HepG2 (cell line): Measurements from ENCODE around the gene CAB39. TPM values are rescaled to one million over a fixed set of nuclear protein-coding genes. Genes with fewer than 3 reads are reported as not detected.

ENCODE experiments used
- ADNP ChIP-seq: sonication (generic); formaldehyde crosslinking; IDR thresholded peaks from 2 replicates; pipeline ENCODE4 v1.4.0; 2020; ENCODE audit warnings: missing genetic modification reagents
- BCLAF1 ChIP-seq: fragments of 450-650 bp; IDR thresholded peaks from 2 replicates; pipeline ENCODE4 v1.6.1; 2017; ENCODE audit warnings: mild to moderate bottlenecking
- ETV6 ChIP-seq: sonication (generic); formaldehyde crosslinking; conservative IDR thresholded peaks from 2 replicates; pipeline ENCODE4 v1.4.0; 2020; ENCODE audit warnings: missing genetic modification reagents
- GLMP ChIP-seq: sonication (generic); formaldehyde crosslinking; IDR thresholded peaks from 2 replicates; pipeline ENCODE4 v1.9.0; 2021; ENCODE audit warnings: missing genetic modification reagents, mild to moderate bottlenecking, borderline replicate concordance
- HNRNPLL ChIP-seq: fragments of 200-400 bp; formaldehyde crosslinking; IDR thresholded peaks from 2 replicates; pipeline ENCODE4 v1.6.1; 2017; ENCODE audit warnings: mild to moderate bottlenecking, low read depth, low read length; ENCODE audit not compliant: poor library complexity, severe bottlenecking
- KDM5A ChIP-seq: fragments of 200-600 bp; sonication (generic); IDR thresholded peaks from 2 replicates; pipeline ENCODE4 v1.7.0; 2018; ENCODE audit warnings: antibody characterized with exemption, mild to moderate bottlenecking, low read length, borderline replicate concordance
- MAFK ChIP-seq, 2 experiments: IDR thresholded peaks in 1 of 2; conservative IDR thresholded peaks in 1 of 2; 2 replicates each; pipeline ENCODE4 v1.6.1; 2011; ENCODE audit warnings: improper control_type of control experiment in 2 of 2, low read length in 2 of 2
- NCOA2 ChIP-seq: sonication (generic); formaldehyde crosslinking; IDR thresholded peaks from 2 replicates; pipeline ENCODE4 v1.8.0; 2022; ENCODE audit warnings: inconsistent platforms
- NFKBIZ ChIP-seq: IDR thresholded peaks from 2 replicates; pipeline ENCODE4 v1.6.1; 2018; ENCODE audit warnings: missing genetic modification reagents, missing compliant biosample characterization
- SETDB1 ChIP-seq: sonication (generic); formaldehyde crosslinking; IDR thresholded peaks from 2 replicates; pipeline ENCODE4 v1.5.1; 2020; ENCODE audit warnings: missing genetic modification reagents, mild to moderate bottlenecking, borderline replicate concordance
- SP5 ChIP-seq: IDR thresholded peaks from 2 replicates; pipeline ENCODE4 v1.6.1; 2016; ENCODE audit warnings: low read depth, borderline replicate concordance
- THAP9 ChIP-seq: sonication (generic); formaldehyde crosslinking; IDR thresholded peaks from 2 replicates; pipeline ENCODE4; 2020; ENCODE audit warnings: missing genetic modification reagents, mild to moderate bottlenecking, borderline replicate concordance
- ZBTB26 ChIP-seq: IDR thresholded peaks from 2 replicates; pipeline ENCODE4 v1.6.1; 2016; ENCODE audit warnings: missing compliant biosample characterization, missing genetic modification reagents, borderline replicate concordance
- ZBTB38 ChIP-seq: sonication (generic); formaldehyde crosslinking; IDR thresholded peaks from 2 replicates; pipeline ENCODE4 v1.5.1; 2020; ENCODE audit warnings: mild to moderate bottlenecking, missing genetic modification reagents
- ZBTB7B ChIP-seq: sonication (generic); formaldehyde crosslinking; IDR thresholded peaks from 2 replicates; pipeline ENCODE4 v1.4.0; 2020; ENCODE audit warnings: missing genetic modification reagents
- ZNF547 ChIP-seq: sonication (generic); formaldehyde crosslinking; IDR thresholded peaks from 2 replicates; pipeline ENCODE4 v1.5.1; 2020; ENCODE audit warnings: mild to moderate bottlenecking, missing genetic modification reagents
- ZNF572 ChIP-seq: sonication (generic); formaldehyde crosslinking; IDR thresholded peaks from 2 replicates; pipeline ENCODE4 v1.5.1; 2020; ENCODE audit warnings: mild to moderate bottlenecking, missing genetic modification reagents
- ZNF639 ChIP-seq: conservative IDR thresholded peaks from 2 replicates; pipeline ENCODE4 v1.6.1; 2018; ENCODE audit warnings: missing genetic modification reagents
- ZNF772 ChIP-seq: sonication (generic); formaldehyde crosslinking; IDR thresholded peaks from 2 replicates; pipeline ENCODE4 v1.5.0; 2020; ENCODE audit warnings: mild to moderate bottlenecking, missing genetic modification reagents
- ZZZ3 ChIP-seq: sonication (generic); formaldehyde crosslinking; IDR thresholded peaks from 2 replicates; pipeline ENCODE4 v1.4.0; 2020; ENCODE audit warnings: missing genetic modification reagents, mild to moderate bottlenecking, borderline replicate concordance
- polyA plus RNA-seq, 8 experiments: library from polyadenylated mRNA; depleted of rRNA in 3 of 8; stranded (reverse) in 7 of 8; unstranded in 1 of 8; fragments of >200 nt; fragmentation: Illumina TruSeq in 4 of 8; extraction: Trizol in 4 of 8; gene quantifications; 2 replicates each; pipeline versions ENCODE4 v1.2.1 to v1.2.3, GENCODE V29; 2011 to 2016; ENCODE audit warnings: low read depth in 4 of 8, missing spikeins in 1 of 8, mixed read lengths in 1 of 8; ENCODE audit not compliant: insufficient read depth in 1 of 8
- total RNA-seq, 5 experiments: library from RNA; depleted of rRNA; stranded (reverse); fragments of >200 nt; fragmentation: Illumina TruSeq; extraction: Trizol; gene quantifications; 2 replicates each; pipeline ENCODE4 v1.2.3, GENCODE V29; 2016; ENCODE audit warnings: low read depth in 1 of 5

CAB39 gene
- total and polyA plus RNA-seq, 2 of the 13 experiments (the other 11 are each of a cell fraction or from before 2014, with no cell fraction given) = 19.3 to 45.3 TPM

GRCh38 chr2:230824406-230824978 is 111.8 kb downstream of the CAB39 start (continued):
- TF ChIP-seq BCLAF1 (no peak), ZZZ3 (CRISPR knock-in tag) (no peak), ZNF547 (CRISPR knock-in tag) (0 out of 2 replicates have a peak, but pooled peaks have one; percentile 48), ETV6 (CRISPR knock-in tag) (no peak), GLMP (CRISPR knock-in tag) (no peak), NFKBIZ (CRISPR knock-in tag) (no peak), ZNF572 (CRISPR knock-in tag) (0 out of 2 replicates have a peak, but pooled peaks have one; percentile 37), THAP9 (CRISPR knock-in tag) (no peak), SETDB1 (CRISPR knock-in tag) (no peak), ZBTB26 (CRISPR knock-in tag) (no peak), MAFK (conservative IDR thresholded peaks at IDR 0.05 in 1 of 2, IDR thresholded peaks at IDR 0.05 in 1 of 2; ENCODE audit: low read length in 2 of 2) (no peak), ZBTB7B (CRISPR knock-in tag) (0 out of 2 replicates have a peak, but pooled peaks have one; percentile 39), ADNP (CRISPR knock-in tag) (no peak), NCOA2 (CRISPR knock-in tag) (no peak), ZNF772 (CRISPR knock-in tag) (no peak), ZNF639 (CRISPR knock-in tag) (no peak), ZBTB38 (CRISPR knock-in tag) (no peak), KDM5A (no peak), HNRNPLL (no peak), SP5 (no peak)
